Endodermal cell (in vitro differentiated cells): ENCODE measurements around the gene SLC9A4. TPM values are rescaled to one million over a fixed set of nuclear protein-coding genes. Genes with fewer than 3 reads are reported as not detected.
"Not testable (repeated sequence)": the region's sequence is repeated elsewhere in the genome, so short reads cannot be mapped to it uniquely, and the experiment has no call there.

Source experiments
- DNase-seq: peaks from one replicate; pipeline ENCODE4 v3.0.0-alpha.2; 2017
- H3K27ac ChIP-seq: 2 replicates; pipeline ENCODE4 v1.5.1; 2013; ENCODE audit warnings: mild to moderate bottlenecking, low read depth, low read length, moderate library complexity
- H3K27me3 ChIP-seq: 2 replicates; pipeline ENCODE4 v1.6.1; 2013; ENCODE audit warnings: mild to moderate bottlenecking, low read length, moderate library complexity; ENCODE audit not compliant: insufficient read depth, control insufficient read depth, poor library complexity, severe bottlenecking
- H3K36me3 ChIP-seq: 2 replicates; pipeline ENCODE4 v1.7.0; 2013; ENCODE audit warnings: mild to moderate bottlenecking, low read length, moderate library complexity; ENCODE audit not compliant: control insufficient read depth, insufficient read depth
- H3K4me1 ChIP-seq: one replicate; pipeline ENCODE4 v1.7.0; 2013; ENCODE audit warnings: low read length; ENCODE audit not compliant: control insufficient read depth, insufficient read depth
- H3K4me3 ChIP-seq: 2 replicates; pipeline ENCODE4 v1.5.1; 2013; ENCODE audit warnings: mild to moderate bottlenecking, low read length, moderate library complexity
- H3K9ac ChIP-seq: 2 replicates; pipeline ENCODE4 v1.6.1; 2013; ENCODE audit warnings: mild to moderate bottlenecking, low read length, moderate library complexity; ENCODE audit not compliant: poor library complexity, severe bottlenecking; ENCODE audit errors: extremely low read depth
- H3K9me3 ChIP-seq: 2 replicates; pipeline ENCODE4 v1.6.1; 2013; ENCODE audit warnings: mild to moderate bottlenecking, low read length, moderate library complexity; ENCODE audit not compliant: control insufficient read depth
- H3K27ac Mint-ChIP-seq: 2 replicates; pipeline ENCODE4 v1.8.0; 2020; ENCODE audit warnings: mixed read lengths
- H3K27me3 Mint-ChIP-seq: 2 replicates; pipeline ENCODE4 v1.8.0; 2021; ENCODE audit warnings: mild to moderate bottlenecking, mixed read lengths; ENCODE audit not compliant: insufficient read depth
- H3K36me3 Mint-ChIP-seq: 2 replicates; pipeline ENCODE4 v1.8.0; 2020; ENCODE audit warnings: low read depth, mixed read lengths
- H3K4me1 Mint-ChIP-seq: 2 replicates; pipeline ENCODE4 v1.8.0; 2020; ENCODE audit warnings: mixed read lengths
- H3K4me3 Mint-ChIP-seq: 2 replicates; pipeline ENCODE4 v1.8.0; 2020; ENCODE audit warnings: mild to moderate bottlenecking, moderate library complexity, mixed read lengths
- H3K9me3 Mint-ChIP-seq: 2 replicates; pipeline ENCODE4 v1.8.0; 2020; ENCODE audit warnings: mild to moderate bottlenecking, mixed read lengths
- CTCF ChIP-seq: fragments of 200-600 bp; sonication (generic); conservative IDR thresholded peaks from 2 replicates; pipeline ENCODE4 v1.5.0; 2021; ENCODE audit warnings: antibody characterized with exemption, mild to moderate bottlenecking
- WGBS, 2 experiments: methylation state at CpG; one replicate each; pipeline versions ENCODE4 v1.1.5 to v1.1.7; 2013; ENCODE audit warnings: missing lambda C conversion rate in 2 of 2, mixed read lengths in 1 of 2; ENCODE audit not compliant: insufficient coverage in 1 of 2, insufficient read length in 1 of 2; 5-methylcytosine and 5-hydroxymethylcytosine counted together
- total RNA-seq, 2 donors: library from RNA; stranded (reverse); fragmentation: NEBNext Ultra II Directional in 1 of 2; extraction: Animal tissue kit (Norgen Biotek cat#: 25700) in 1 of 2; gene quantifications; 2 replicates in 1 of 2; 3 replicates in 1 of 2; pipeline ENCODE4 v1.2.1, GENCODE V29; 2021

Gene SLC9A4
- total RNA-seq, 2 donors from 2014 or later, result 0.07 TPM; not detected in 1

DNA sequence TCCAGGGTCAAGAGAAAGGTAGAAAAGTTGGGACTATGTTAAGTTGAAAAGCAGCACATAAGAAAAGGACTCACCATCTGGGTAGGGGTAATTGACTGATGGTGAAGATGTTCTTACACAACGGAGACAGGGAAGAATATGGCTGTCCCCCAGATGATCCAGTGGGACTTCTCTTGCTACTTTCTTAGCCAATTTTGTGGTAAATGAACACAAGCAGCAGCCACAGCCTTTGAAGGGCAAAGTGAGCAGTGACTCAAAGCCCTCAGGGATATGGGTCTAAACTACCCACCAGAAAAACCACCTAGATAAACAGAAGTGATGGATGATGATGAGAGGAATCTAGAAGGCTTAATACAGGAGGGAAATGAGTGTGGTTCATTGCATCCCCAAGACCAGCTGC, 80.6 kb downstream of the SLC9A4 start:
- 91% methylated on average over 1 of the region's 1 CpG; no CpG with 5 or more reads in 1 of the 2 experiments for WGBS, 2 experiments
- no peaks in the 10 kb centered on the region for H3K36me3 Mint-ChIP-seq
- H3K9me3 Mint-ChIP-seq, result peaks cover 2% of the 10 kb centered on the region
- DNase-seq, result no peak
- H3K4me1 Mint-ChIP-seq, result no peaks in the 10 kb centered on the region
- TF ChIP-seq CTCF, result no peak
- H3K36me3 ChIP-seq, result no peaks in the 10 kb centered on the region
- H3K4me3 Mint-ChIP-seq, result no peak overlapping the region
- no peaks in the 10 kb centered on the region for H3K4me1 ChIP-seq
- no peaks in the 10 kb centered on the region for H3K9me3 ChIP-seq
- no peaks in the 10 kb centered on the region for H3K27me3 ChIP-seq
- H3K9ac ChIP-seq, result no peak overlapping the region
- H3K27me3 Mint-ChIP-seq, result no peaks in the 10 kb centered on the region
- no peak overlapping the region for H3K27ac Mint-ChIP-seq
- H3K27ac ChIP-seq, result no peak overlapping the region
- no peak overlapping the region for H3K4me3 ChIP-seq

- no peak for DNase-seq
- H3K9me3 ChIP-seq, result no peaks in the 10 kb centered on the region
- no peak for TF ChIP-seq CTCF
- H3K27ac ChIP-seq, result no peak overlapping the region
- 100% methylated on average over 1 of the region's 1 CpG; no CpG with 5 or more reads in 1 of the 2 experiments for WGBS, 2 experiments
- Mint-ChIP-seq H3K36me3 (no peaks in the 10 kb centered on the region), H3K27me3 (no peaks in the 10 kb centered on the region), H3K4me3 (no peak overlapping the region), H3K27ac (no peak overlapping the region), H3K4me1 (no peaks in the 10 kb centered on the region), H3K9me3 (no peaks in the 10 kb centered on the region)
- no peak overlapping the region for H3K4me3 ChIP-seq
- no peaks in the 10 kb centered on the region for H3K36me3 ChIP-seq
- H3K4me1 ChIP-seq, result no peaks in the 10 kb centered on the region
- H3K9ac ChIP-seq, result no peak overlapping the region
- H3K27me3 ChIP-seq, result no peaks in the 10 kb centered on the region
Measured at GRCh38 chr2:102558463-102558862, 85.4 kb downstream of the SLC9A4 start.

DNA sequence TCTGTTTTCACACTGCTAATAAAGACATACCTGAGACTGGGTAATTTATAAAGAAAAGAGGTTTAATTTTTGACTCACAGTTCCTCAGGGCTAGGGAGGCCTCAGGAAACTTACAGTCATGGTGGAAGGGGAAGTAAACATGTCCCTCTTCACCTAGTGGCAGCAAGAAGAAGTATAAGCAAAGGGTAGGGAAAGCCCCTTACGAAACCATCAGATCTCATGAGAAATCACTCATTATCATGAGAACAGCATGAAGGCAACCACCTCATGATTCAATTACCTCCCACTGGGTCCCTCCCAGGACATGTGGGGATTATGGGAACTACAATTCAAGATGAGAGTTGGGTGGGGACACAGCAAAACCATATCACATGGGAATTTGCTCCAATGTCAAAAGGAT, 89.5 kb downstream of the SLC9A4 start:
- not testable (repeated sequence) for H3K27ac ChIP-seq, H3K27ac Mint-ChIP-seq, H3K4me3 ChIP-seq, H3K4me1 ChIP-seq, H3K36me3 Mint-ChIP-seq, DNase-seq, H3K9ac ChIP-seq, H3K27me3 ChIP-seq, H3K36me3 ChIP-seq, H3K27me3 Mint-ChIP-seq, H3K4me3 Mint-ChIP-seq, H3K4me1 Mint-ChIP-seq
- peaks cover 13% of the 10 kb centered on the region for H3K9me3 Mint-ChIP-seq
- TF ChIP-seq CTCF, result peak; percentile 39
- 100% methylated on average over 1 of the region's 1 CpG; no CpG with 5 or more reads in 1 of the 2 experiments for WGBS, 2 experiments
- peaks cover 11% of the 10 kb centered on the region for H3K9me3 ChIP-seq
